ENCODE measurements around the gene MORN3.
"Not testable (repeated sequence)": the region's sequence is repeated elsewhere in the genome, so short reads cannot be mapped to it uniquely, and the experiment has no call there.

DNA sequence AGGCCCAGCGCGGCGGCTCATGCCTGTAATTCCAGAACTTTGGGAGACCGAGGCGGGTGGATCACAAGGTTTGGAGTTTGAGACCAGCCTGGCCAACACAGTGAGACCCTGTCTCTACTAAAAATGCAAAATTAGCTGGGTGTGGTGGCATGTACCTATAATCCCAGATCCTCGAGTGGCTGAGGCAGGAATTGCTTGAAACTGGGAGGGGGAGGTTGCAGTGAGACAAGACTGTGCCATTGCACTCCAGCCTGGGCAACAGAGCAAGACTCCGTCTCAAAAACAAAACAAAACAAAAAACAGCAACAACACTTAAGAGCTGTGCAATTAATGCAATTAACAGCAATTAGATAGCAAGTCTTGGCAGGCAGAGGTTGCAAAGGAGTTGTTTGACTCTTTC is 45.6 kb upstream of the MORN3 start:
- TF ChIP-seq, protein P1, sequence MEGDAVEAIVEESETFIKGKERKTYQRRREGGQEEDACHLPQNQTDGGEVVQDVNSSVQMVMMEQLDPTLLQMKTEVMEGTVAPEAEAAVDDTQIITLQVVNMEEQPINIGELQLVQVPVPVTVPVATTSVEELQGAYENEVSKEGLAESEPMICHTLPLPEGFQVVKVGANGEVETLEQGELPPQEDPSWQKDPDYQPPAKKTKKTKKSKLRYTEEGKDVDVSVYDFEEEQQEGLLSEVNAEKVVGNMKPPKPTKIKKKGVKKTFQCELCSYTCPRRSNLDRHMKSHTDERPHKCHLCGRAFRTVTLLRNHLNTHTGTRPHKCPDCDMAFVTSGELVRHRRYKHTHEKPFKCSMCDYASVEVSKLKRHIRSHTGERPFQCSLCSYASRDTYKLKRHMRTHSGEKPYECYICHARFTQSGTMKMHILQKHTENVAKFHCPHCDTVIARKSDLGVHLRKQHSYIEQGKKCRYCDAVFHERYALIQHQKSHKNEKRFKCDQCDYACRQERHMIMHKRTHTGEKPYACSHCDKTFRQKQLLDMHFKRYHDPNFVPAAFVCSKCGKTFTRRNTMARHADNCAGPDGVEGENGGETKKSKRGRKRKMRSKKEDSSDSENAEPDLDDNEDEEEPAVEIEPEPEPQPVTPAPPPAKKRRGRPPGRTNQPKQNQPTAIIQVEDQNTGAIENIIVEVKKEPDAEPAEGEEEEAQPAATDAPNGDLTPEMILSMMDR (IDR thresholded peaks at IDR 0.05), result not testable (repeated sequence)
- not testable (repeated sequence) for TF ChIP-seq POLR2A (IDR thresholded peaks at IDR 0.05)
